Lower lobe of right lung (tissue), 2 donors: ENCODE measurements around the gene PRM1. TPM values are rescaled to one million over a fixed set of nuclear protein-coding genes. Genes with fewer than 3 reads are reported as not detected.

ENCODE experiments used
- ATAC-seq, 2 donors: fragments of 200-7000 bp; cut with Tn5 transposase; one replicate each; pipeline ENCODE4 v1.9.1; 2020 to 2022; ENCODE audit warnings: mild to moderate bottlenecking in 2 of 2, moderate library complexity in 2 of 2
- DNase-seq: peaks from one replicate; pipeline ENCODE4 v3.0.0-alpha.2; 2020
- H3K27ac ChIP-seq: fragments of 200-600 bp; one replicate; pipeline ENCODE4 v1.8.0; 2022
- H3K27me3 ChIP-seq: fragments of 200-600 bp; one replicate; pipeline ENCODE4 v1.8.0; 2022; ENCODE audit warnings: low read depth
- H3K36me3 ChIP-seq: fragments of 200-600 bp; one replicate; pipeline ENCODE4 v1.8.0; 2022; ENCODE audit warnings: mild to moderate bottlenecking
- H3K4me1 ChIP-seq: fragments of 200-600 bp; one replicate; pipeline ENCODE4 v1.8.0; 2022
- H3K4me3 ChIP-seq: fragments of 200-600 bp; one replicate; pipeline ENCODE4 v1.8.0; 2022; ENCODE audit warnings: mild to moderate bottlenecking
- H3K9me3 ChIP-seq: fragments of 200-600 bp; one replicate; pipeline ENCODE4 v1.8.0; 2022
- intact Hi-C: fragments of 100-400 bp; cut with DNase I; formaldehyde crosslinking; loops from one replicate; pipeline ENCODE4 v1.11.0; 2022
- total RNA-seq: library from RNA; stranded (reverse); fragmentation: NEBNext Ultra II Directional; extraction: Animal tissue kit (Norgen Biotek cat#: 25700); gene quantifications from one replicate; pipeline ENCODE4 v1.2.1, GENCODE V29; 2021
- TF ChIP-seq, protein P1 (sequence below): fragments of 200-600 bp; IDR thresholded peaks from one replicate; pipeline ENCODE4 v1.8.0; 2022; ENCODE audit warnings: antibody characterized with exemption, mild to moderate bottlenecking
- donor health status: DM: no; HTN: yes; CAD: no; lungs with severe emphysema.

The PRM1 gene
- total RNA-seq, 1 donor from 2014 or later = not detected

DNA sequence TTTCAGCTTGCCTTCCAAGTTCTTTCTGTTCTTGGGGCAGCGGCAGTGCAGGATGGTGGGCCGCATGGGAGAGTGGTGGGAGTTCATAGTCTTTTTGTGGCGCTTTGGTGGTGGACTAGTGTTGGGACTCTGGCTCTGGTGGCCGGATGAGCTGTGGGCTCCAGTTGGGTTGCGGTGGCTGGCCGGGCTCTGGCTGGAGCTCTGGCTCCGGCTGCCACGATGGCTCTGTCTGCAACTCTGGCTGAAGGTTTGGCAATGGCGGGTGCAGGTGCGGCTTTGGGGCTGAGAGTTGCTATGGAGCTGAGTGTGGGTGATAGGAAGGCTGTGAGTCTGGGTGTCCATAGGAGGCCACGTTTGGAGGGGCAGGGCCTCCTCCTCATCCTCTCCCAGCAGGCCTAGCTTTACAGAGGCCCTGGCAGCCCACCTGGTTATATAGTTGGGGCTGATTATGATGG is 12.2 kb downstream of the PRM1 start, which contains the start of gene TNP2:
TNP2 (minus strand) TSS at position 405 of the 455 bp plus-strand sequence; CDS start at position 342, 63 bp downstream.
- Histone ChIP-seq H3K4me1 (peaks cover 12% of the 10 kb centered on the region), H3K4me3 (no peak within 1 kb of the TSS), H3K36me3 (no peaks in the 10 kb centered on the region), H3K9me3 (no peaks in the 10 kb centered on the region), H3K27ac (no peak within 1 kb of the TSS), H3K27me3 (no peaks in the 10 kb centered on the region)
- TF ChIP-seq, protein P1, sequence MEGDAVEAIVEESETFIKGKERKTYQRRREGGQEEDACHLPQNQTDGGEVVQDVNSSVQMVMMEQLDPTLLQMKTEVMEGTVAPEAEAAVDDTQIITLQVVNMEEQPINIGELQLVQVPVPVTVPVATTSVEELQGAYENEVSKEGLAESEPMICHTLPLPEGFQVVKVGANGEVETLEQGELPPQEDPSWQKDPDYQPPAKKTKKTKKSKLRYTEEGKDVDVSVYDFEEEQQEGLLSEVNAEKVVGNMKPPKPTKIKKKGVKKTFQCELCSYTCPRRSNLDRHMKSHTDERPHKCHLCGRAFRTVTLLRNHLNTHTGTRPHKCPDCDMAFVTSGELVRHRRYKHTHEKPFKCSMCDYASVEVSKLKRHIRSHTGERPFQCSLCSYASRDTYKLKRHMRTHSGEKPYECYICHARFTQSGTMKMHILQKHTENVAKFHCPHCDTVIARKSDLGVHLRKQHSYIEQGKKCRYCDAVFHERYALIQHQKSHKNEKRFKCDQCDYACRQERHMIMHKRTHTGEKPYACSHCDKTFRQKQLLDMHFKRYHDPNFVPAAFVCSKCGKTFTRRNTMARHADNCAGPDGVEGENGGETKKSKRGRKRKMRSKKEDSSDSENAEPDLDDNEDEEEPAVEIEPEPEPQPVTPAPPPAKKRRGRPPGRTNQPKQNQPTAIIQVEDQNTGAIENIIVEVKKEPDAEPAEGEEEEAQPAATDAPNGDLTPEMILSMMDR = no peak
- DNase-seq (no peak), ATAC-seq (no peak)
- intact Hi-C loops = no loop called here

DNA sequence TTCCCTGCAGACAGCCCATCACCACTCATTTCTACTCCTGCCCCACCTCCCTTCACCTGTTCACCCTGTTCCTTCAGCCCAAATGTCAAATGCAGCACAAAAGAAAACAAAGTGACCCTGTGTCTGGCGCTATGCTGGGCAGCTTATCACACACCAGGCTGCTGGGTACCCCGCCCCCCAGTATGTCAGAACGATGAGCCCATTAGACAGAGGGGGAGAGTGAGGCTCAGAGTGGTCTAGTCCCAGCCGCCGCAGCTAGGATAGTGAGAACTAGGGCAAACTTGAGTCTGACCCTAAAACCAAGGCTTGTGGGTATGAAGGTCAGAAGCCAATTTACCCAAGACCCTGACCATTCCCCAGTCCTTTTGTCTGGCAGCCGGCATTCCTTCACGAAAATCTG is 16.0 kb downstream of the PRM1 start:
- Histone ChIP-seq H3K4me3 (no peak overlapping the region), H3K9me3 (no peaks in the 10 kb centered on the region), H3K36me3 (no peaks in the 10 kb centered on the region), H3K4me1 (peaks cover 13% of the 10 kb centered on the region), H3K27ac (no peak overlapping the region), H3K27me3 (no peaks in the 10 kb centered on the region)
- ATAC-seq (no peak), DNase-seq (no peak)
- intact Hi-C loops = no loop called here
- TF ChIP-seq, protein P1 = no peak

DNA sequence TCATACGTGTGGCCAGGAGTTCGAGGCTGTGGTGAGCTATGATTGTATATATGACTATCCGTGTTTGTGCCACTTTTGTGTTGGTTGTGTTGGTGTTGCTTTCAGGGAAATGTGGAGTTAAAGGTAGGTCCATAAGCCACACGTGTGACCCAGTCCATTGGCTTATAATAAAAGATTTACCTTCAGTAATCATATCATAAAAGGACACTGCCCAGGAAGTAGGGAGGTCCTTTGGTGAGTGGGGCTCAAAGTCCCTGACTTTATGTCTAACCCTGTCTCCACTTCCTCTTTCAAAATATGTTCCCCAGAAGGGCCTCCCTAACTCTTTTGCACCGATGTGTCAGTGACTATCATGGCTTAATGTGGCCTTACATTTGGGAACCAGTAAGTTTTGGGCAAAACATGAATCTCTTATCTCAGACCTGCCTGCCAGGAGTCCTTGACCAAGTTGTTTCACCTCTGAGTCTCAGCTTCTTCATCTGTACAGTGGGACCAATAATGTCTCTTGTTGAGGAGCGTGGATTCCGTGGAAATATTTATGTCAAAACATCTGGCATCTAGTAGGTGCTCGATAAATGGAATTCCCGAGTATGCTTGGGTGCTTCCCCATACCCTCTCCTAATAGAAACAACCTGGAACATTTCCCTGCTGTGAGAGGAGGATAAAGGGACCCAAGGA is 16.8 kb downstream of the PRM1 start:
- no peaks in the 10 kb centered on the region for H3K36me3 ChIP-seq
- ATAC-seq (no peak), DNase-seq (no peak)
- H3K4me3 ChIP-seq = no peak overlapping the region
- no peaks in the 10 kb centered on the region for H3K9me3 ChIP-seq
- intact Hi-C loops = no loop called here
- H3K27me3 ChIP-seq = no peaks in the 10 kb centered on the region
- no peak overlapping the region for H3K27ac ChIP-seq
- peaks cover 19% of the 10 kb centered on the region for H3K4me1 ChIP-seq
- TF ChIP-seq, protein P1 = no peak

DNA sequence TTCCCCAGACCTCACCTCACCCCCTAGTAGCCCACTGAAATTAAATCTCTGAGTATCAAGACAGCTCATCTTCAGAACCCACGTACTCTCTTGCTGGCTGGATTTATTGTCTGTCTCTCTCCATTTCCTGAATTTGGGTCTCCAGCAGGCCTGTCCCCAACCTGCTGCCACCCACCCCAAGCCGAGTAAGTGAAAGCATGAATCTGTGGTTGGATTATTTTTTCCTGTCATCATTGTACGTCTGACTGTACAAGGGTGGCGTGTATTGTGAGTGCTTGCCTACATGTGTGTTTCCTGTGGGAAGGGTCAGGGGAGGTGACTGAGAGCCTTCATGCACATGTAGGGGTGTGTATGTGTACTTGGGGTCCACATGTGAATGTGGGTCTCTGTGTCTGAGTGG is 17.4 kb downstream of the PRM1 start:
- ATAC-seq = no peak
- intact Hi-C loops = no loop called here
- Histone ChIP-seq H3K27me3 (no peaks in the 10 kb centered on the region), H3K9me3 (no peaks in the 10 kb centered on the region), H3K36me3 (no peaks in the 10 kb centered on the region), H3K4me1 (peaks cover 25% of the 10 kb centered on the region), H3K27ac (no peak overlapping the region), H3K4me3 (no peak overlapping the region)
- TF ChIP-seq, protein P1 = no peak
- DNase-seq = no peak

DNA sequence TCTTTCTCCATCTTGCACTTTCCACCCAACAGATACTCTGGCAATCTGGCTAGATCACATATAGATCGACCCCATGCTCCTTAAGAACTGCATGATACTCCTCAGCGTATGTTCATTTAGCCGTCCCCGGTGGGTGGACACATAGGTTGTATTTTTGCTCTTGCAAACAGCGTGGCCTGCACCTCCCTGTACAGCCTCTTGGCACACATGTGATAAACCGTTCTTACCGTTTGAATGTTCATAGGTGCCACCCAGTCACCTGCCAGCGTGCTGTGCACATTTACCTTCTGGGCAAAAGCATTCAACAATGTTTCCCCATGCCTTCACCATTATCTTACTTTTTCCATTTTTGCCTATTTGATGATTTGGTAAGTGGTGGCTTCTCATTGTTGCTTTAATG is 18.2 kb downstream of the PRM1 start:
- ATAC-seq = no peak
- H3K27me3 ChIP-seq = no peaks in the 10 kb centered on the region
- H3K9me3 ChIP-seq = no peaks in the 10 kb centered on the region
- intact Hi-C loops = no loop called here
- H3K4me1 ChIP-seq = peaks cover 33% of the 10 kb centered on the region
- H3K27ac ChIP-seq = no peak overlapping the region
- TF ChIP-seq, protein P1 = no peak
- no peak overlapping the region for H3K4me3 ChIP-seq
- no peaks in the 10 kb centered on the region for H3K36me3 ChIP-seq
- DNase-seq = no peak
